Activated naive CD8-positive, alpha-beta T cell treated with anti-CD3 and anti-CD28 coated beads, Interleukin-2, amount 10 ng/mL, durations not matched to agents 7 days and 5 days (primary cell): ENCODE data around the gene VRK1. TPM values are rescaled to one million over a fixed set of nuclear protein-coding genes. Genes with fewer than 3 reads are reported as not detected.

ENCODE experiments used
- ATAC-seq: fragments of 150-1000 bp; cut with Tn5 transposase; one replicate; pipeline ENCODE4 v1.10.0; 2021; ENCODE audit warnings: low read depth, moderate library complexity
- POLR2A ChIA-PET: fragments of 350-600 bp; sonication (Branson Sonifier 250); formaldehyde crosslinking; loops from one replicate; lab custom pipeline; 2021; ENCODE audit warnings: antibody characterized with exemption; lab: Charles Lee
- DNase-seq: peaks from one replicate; pipeline ENCODE4 v3.0.0; 2021
- H3K27ac Mint-ChIP-seq: one replicate; pipeline ENCODE4 v1.8.0; 2022; ENCODE audit warnings: mild to moderate bottlenecking, mixed read lengths
- H3K27me3 Mint-ChIP-seq: one replicate; pipeline ENCODE4 v1.8.0; 2022; ENCODE audit warnings: mild to moderate bottlenecking, moderate library complexity, mixed read lengths
- H3K36me3 Mint-ChIP-seq: one replicate; pipeline ENCODE4 v1.8.0; 2021; ENCODE audit warnings: mild to moderate bottlenecking, mixed read lengths
- H3K4me1 Mint-ChIP-seq: one replicate; pipeline ENCODE4 v1.8.0; 2021; ENCODE audit warnings: mixed read lengths
- H3K4me3 Mint-ChIP-seq: one replicate; pipeline ENCODE4 v1.8.0; 2022; ENCODE audit warnings: mild to moderate bottlenecking, moderate library complexity, mixed read lengths
- H3K9me3 Mint-ChIP-seq: one replicate; pipeline ENCODE4 v1.8.0; 2021; ENCODE audit warnings: mixed read lengths
- total RNA-seq, 2 experiments: library from RNA; stranded (reverse); gene quantifications; one replicate each; pipeline ENCODE4 v1.2.3, GENCODE V29; 2021

VRK1 gene
- total RNA-seq, 2 experiments from 2014 or later, result 62.8 to 65.0 TPM

DNA sequence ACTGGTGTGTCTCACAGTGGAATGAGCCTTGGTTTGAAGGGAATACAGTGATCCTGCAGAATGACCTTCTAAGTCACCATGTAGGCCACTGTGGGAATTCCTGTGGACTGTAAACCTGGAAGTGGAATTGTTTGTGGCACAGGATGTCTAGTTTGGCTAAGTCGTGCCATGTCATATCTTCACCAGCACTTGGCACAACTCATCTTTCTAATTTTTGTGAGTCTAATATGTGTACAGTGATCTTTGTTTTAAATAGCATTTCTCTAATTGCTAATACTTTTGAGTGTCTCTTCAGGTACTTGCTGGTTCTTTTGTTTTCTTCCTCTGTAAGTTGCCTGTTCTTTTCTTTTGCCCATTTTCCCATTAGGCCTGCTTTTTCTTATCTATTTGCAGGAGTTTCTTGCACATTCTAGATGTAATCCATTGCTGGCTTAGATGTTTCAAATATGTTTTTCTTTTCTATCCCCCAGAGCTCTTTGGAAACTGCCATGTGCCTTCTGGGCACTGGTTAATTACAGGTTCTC, 112.7 kb downstream of the VRK1 start:
- H3K36me3 Mint-ChIP-seq, result peaks cover 13% of the 10 kb centered on the region
- no peak for ATAC-seq
- POLR2A ChIA-PET, result no interaction called here
- H3K27me3 Mint-ChIP-seq, result no peaks in the 10 kb centered on the region
- H3K4me1 Mint-ChIP-seq, result peaks cover 17% of the 10 kb centered on the region
- H3K9me3 Mint-ChIP-seq, result peaks cover 27% of the 10 kb centered on the region
- no peak overlapping the region for H3K27ac Mint-ChIP-seq
- DNase-seq, result no peak
- H3K4me3 Mint-ChIP-seq, result no peak overlapping the region

DNA sequence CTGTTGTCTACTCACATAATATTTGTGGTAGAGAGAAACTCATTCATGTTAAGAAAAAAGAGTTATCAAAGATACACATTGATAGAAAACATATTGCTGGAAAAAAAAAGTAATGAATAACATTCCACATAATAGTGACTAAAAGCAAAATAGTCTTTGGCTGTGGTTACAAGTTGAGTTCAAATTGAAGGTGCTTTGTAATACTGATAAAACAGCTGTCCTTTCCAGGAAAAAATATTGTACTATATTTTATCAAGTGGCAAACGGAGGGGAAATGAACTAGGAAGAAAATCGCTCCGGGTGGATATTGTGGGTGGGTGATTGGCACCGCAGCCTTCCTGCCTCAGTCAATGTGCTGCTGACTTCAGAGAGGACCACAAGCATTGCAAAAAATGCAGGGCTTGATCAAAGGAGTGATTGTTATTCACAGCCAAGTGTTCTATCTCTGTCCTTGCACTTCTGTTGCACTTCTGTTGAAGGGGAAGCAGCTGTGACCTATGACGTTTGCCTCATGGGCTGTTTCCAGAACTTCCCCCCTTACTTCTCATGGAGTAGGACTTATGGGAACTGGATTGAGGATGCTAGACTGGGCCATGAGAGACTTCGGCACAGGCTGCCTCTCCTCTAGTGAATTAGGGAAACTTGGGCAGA, 114.4 kb downstream of the VRK1 start:
- Mint-ChIP-seq H3K4me1 (peaks cover 17% of the 10 kb centered on the region), H3K27me3 (no peaks in the 10 kb centered on the region), H3K9me3 (peaks cover 27% of the 10 kb centered on the region), H3K36me3 (peaks cover 16% of the 10 kb centered on the region), H3K27ac (no peak overlapping the region), H3K4me3 (no peak overlapping the region)
- DNase-seq (no peak), ATAC-seq (peak; percentile 45)
- POLR2A ChIA-PET, result no interaction called here

- ATAC-seq (no peak), DNase-seq (no peak)
- H3K27ac Mint-ChIP-seq, result no peak overlapping the region
- H3K36me3 Mint-ChIP-seq, result peaks cover 6% of the 10 kb centered on the region
- no peak overlapping the region for H3K4me3 Mint-ChIP-seq
- POLR2A ChIA-PET, result no interaction called here
- peaks cover 13% of the 10 kb centered on the region for H3K9me3 Mint-ChIP-seq
- no peaks in the 10 kb centered on the region for H3K27me3 Mint-ChIP-seq
- peaks cover 17% of the 10 kb centered on the region for H3K4me1 Mint-ChIP-seq
These were observed 117.5 kb downstream of the VRK1 start for GRCh38 chr14:96914571-96915128.

DNA sequence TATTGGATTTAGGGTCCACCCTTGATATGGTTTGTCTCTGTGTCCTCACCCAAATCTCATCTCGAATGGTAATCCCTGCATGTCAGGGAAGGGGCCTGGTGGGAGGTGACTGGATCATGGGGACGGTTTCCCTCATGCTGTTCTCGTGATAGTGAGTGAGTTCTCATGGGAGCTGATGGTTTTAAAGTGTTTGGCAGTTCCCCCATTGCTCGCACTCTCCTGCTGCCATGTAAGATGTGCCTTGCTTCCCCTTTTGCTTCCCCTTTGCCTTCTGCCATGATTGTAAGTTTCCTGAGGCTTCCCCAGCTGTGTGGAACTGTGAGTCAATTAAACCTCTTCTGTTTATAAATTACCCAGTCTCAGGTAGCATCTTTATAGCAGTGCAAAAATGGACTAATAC, 118.3 kb downstream of the VRK1 start:
- H3K4me3 Mint-ChIP-seq, result no peak overlapping the region
- no peak overlapping the region for H3K27ac Mint-ChIP-seq
- DNase-seq (no peak), ATAC-seq (no peak)
- H3K4me1 Mint-ChIP-seq, result peaks cover 17% of the 10 kb centered on the region
- H3K9me3 Mint-ChIP-seq, result peaks cover 9% of the 10 kb centered on the region
- POLR2A ChIA-PET, result no interaction called here
- H3K27me3 Mint-ChIP-seq, result no peaks in the 10 kb centered on the region
- peaks cover 3% of the 10 kb centered on the region for H3K36me3 Mint-ChIP-seq

GRCh38 chr14:96916751-96917150, 119.6 kb downstream of the VRK1 start:
- H3K27ac Mint-ChIP-seq, result no peak overlapping the region
- POLR2A ChIA-PET, result no interaction called here
- H3K27me3 Mint-ChIP-seq, result no peaks in the 10 kb centered on the region
- peaks cover 12% of the 10 kb centered on the region for H3K4me1 Mint-ChIP-seq
- no peak for DNase-seq
- no peak for ATAC-seq
- H3K36me3 Mint-ChIP-seq, result peaks cover 3% of the 10 kb centered on the region
- peaks cover 7% of the 10 kb centered on the region for H3K9me3 Mint-ChIP-seq
- H3K4me3 Mint-ChIP-seq, result no peak overlapping the region

DNA sequence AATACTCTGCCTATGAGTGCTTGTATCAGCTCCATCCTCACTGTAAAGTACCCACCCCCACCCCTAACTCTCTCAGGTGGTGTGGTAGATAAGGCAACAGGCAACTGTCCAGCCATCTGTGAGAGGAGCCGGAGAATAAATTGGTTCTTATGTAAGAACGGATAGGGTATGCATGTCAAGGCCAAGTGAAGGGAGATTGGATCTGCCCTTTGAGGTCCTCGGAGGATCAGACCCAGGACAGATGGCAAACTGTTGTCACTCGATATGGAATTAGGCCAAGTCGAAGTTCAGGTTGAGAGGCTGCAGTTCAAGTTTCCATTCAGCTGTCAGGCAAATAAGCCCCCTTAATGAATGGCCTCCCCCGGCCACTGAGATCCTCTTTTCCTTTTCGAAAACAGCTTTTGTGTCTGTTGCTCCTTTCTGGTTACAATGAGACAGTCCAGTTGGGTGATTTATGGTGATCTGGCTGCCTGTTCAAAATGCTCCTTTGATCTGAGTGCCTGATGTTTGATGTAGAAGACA, 120.3 kb downstream of the VRK1 start:
- Mint-ChIP-seq H3K4me3 (no peak overlapping the region), H3K9me3 (peaks cover 5% of the 10 kb centered on the region), H3K4me1 (peaks cover 4% of the 10 kb centered on the region), H3K36me3 (peaks cover 3% of the 10 kb centered on the region), H3K27me3 (no peaks in the 10 kb centered on the region), H3K27ac (no peak overlapping the region)
- ATAC-seq (no peak), DNase-seq (no peak)
- POLR2A ChIA-PET, result no interaction called here

- H3K27ac Mint-ChIP-seq, result no peak overlapping the region
- peaks cover 2% of the 10 kb centered on the region for H3K36me3 Mint-ChIP-seq
- POLR2A ChIA-PET, result no interaction called here
- DNase-seq (no peak), ATAC-seq (no peak)
- no peak overlapping the region for H3K4me3 Mint-ChIP-seq
- H3K9me3 Mint-ChIP-seq, result peaks cover 3% of the 10 kb centered on the region
- no peaks in the 10 kb centered on the region for H3K27me3 Mint-ChIP-seq
- H3K4me1 Mint-ChIP-seq, result no peaks in the 10 kb centered on the region
These were observed 122.8 kb downstream of the VRK1 start for GRCh38 chr14:96920023-96920422.

GRCh38 chr14:96920820-96921219, 123.6 kb downstream of the VRK1 start:
- Mint-ChIP-seq H3K4me1 (no peaks in the 10 kb centered on the region), H3K27me3 (no peaks in the 10 kb centered on the region), H3K4me3 (no peak overlapping the region), H3K36me3 (no peaks in the 10 kb centered on the region), H3K27ac (no peak overlapping the region), H3K9me3 (peaks cover 2% of the 10 kb centered on the region)
- no peak for DNase-seq
- POLR2A ChIA-PET, result no interaction called here
- no peak for ATAC-seq

DNA sequence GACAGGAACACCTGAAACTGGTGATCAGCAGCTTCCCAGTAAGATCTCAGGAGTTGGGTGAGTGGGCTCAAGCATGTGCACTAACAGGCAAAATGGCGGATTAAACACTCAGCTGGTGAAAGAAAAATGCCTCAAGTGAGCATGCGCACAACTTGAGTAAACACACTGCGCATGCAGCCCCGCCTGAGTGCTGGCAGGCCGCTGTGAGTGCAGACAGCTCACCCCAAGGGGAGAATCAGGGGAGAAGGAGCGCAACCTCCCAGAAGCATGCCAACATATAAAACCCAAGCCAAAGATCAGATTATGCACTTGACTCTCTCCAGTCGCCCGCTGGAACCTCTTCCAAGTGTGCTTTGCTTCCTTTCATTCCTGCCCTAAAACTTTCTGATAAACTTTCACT, 125.8 kb downstream of the VRK1 start:
- POLR2A ChIA-PET, result no interaction called here
- no peak overlapping the region for H3K4me3 Mint-ChIP-seq
- ATAC-seq (no peak), DNase-seq (no peak)
- H3K36me3 Mint-ChIP-seq, result no peaks in the 10 kb centered on the region
- H3K9me3 Mint-ChIP-seq, result peaks cover 2% of the 10 kb centered on the region
- no peaks in the 10 kb centered on the region for H3K27me3 Mint-ChIP-seq
- no peaks in the 10 kb centered on the region for H3K4me1 Mint-ChIP-seq
- no peak overlapping the region for H3K27ac Mint-ChIP-seq

DNA sequence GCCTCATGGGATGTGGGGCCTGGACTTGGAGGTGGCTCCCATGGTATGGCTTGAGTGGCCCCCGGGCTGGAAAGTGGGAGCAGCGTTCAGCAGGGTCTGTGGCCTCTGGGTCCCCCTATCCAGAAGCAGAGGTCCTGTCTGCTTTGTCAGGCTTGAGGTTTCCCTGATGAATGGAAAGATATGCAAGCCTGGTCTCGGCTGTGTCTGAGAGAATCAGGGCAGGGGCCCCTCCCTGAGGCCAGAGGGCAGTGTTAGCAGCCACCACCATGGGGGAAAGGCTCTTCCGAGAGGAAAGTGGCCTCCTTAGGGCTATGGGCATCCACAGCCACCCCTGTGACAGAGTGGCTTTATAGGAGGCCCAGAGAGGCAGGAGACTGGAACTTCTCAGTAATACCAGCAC, 128.2 kb downstream of the VRK1 start:
- Mint-ChIP-seq H3K27ac (no peak overlapping the region), H3K36me3 (no peaks in the 10 kb centered on the region), H3K4me3 (no peak overlapping the region), H3K4me1 (no peaks in the 10 kb centered on the region), H3K27me3 (no peaks in the 10 kb centered on the region), H3K9me3 (peaks cover 2% of the 10 kb centered on the region)
- DNase-seq (no peak), ATAC-seq (no peak)
- POLR2A ChIA-PET, result no interaction called here

DNA sequence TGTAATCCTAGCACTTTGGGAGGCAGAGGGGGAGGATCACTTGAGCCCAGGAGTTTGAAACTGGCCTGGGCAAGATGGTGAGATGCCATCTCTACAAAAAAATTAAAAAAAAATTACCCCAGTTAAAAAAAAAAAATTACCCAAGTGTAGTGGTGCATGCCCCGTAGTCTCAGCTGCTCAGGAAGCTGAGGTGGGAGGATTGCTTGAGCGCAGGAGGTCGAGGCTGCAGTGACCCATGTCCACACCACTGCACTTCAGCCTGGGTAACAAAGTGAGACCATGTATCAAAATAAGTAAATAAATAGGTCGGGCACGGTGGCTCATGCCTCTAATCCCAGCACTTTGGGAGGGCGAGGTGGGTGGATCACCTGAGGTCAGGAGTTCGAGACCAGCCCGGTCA, 128.8 kb downstream of the VRK1 start:
- ATAC-seq (no peak), DNase-seq (no peak)
- Mint-ChIP-seq H3K4me3 (no peak overlapping the region), H3K27me3 (no peaks in the 10 kb centered on the region), H3K27ac (no peak overlapping the region), H3K9me3 (peaks cover 2% of the 10 kb centered on the region), H3K4me1 (no peaks in the 10 kb centered on the region), H3K36me3 (no peaks in the 10 kb centered on the region)
- POLR2A ChIA-PET, result no interaction called here

DNA sequence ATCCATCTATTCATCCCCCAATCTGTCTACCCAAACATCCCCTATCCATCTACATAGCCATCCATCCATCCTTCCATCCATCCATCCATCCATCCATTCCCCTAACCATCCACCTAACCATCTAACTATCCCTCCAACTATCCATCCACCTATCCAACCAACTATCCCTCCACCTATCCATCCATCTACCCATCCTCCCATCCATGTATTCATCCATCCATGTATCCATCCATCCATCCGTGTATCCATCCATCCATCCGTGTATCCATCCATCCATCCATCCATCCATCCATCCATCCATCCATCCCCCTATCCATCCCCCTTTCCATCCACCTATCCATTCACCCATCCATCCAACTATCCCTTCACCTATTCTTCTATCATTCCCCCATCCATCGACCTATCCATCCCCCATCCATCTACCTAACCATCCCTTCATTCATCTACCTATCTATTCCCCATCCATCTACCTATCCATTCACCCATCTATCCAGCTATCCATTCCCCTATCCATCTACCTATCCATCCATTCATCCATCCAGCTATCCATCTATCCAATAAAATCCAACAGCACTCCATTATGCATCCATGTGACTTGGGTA, 131.7 kb downstream of the VRK1 start:
- no peaks in the 10 kb centered on the region for H3K36me3 Mint-ChIP-seq
- H3K27ac Mint-ChIP-seq, result no peak overlapping the region
- no peak for ATAC-seq
- DNase-seq, result no peak
- POLR2A ChIA-PET, result no interaction called here
- H3K9me3 Mint-ChIP-seq, result no peaks in the 10 kb centered on the region
- H3K4me1 Mint-ChIP-seq, result no peaks in the 10 kb centered on the region
- H3K4me3 Mint-ChIP-seq, result no peak overlapping the region
- no peaks in the 10 kb centered on the region for H3K27me3 Mint-ChIP-seq

- H3K36me3 Mint-ChIP-seq, result no peaks in the 10 kb centered on the region
- POLR2A ChIA-PET, result no interaction called here
- no peaks in the 10 kb centered on the region for H3K27me3 Mint-ChIP-seq
These were observed 132.8 kb downstream of the VRK1 start for GRCh38 chr14:96929950-96930349.

DNA sequence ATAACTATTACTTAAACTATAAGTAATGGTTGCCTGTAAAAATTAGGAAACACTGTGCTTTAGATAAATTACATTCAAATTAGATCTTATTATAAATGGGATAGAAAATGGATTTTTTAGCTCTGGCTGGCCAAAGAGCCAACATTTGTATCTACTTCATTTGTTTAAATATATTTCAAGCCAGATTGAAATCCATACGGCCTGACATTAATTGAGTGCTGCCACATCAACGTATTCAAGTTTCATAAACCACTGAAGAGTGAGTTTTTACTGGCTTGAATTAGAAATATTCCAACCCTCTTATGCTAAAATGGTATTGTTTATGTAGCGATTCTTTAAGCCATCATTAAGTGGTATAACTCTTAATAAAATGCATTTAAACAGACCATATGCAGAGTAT, 133.3 kb downstream of the VRK1 start:
- Mint-ChIP-seq H3K9me3 (no peaks in the 10 kb centered on the region), H3K36me3 (no peaks in the 10 kb centered on the region), H3K4me1 (no peaks in the 10 kb centered on the region), H3K27me3 (no peaks in the 10 kb centered on the region), H3K27ac (no peak overlapping the region), H3K4me3 (no peak overlapping the region)
- ATAC-seq (no peak), DNase-seq (no peak)
- POLR2A ChIA-PET, result no interaction called here

More at GRCh38 chr14:96929950-96930349, 132.8 kb downstream of the VRK1 start:
- no peaks in the 10 kb centered on the region for H3K4me1 Mint-ChIP-seq
- ATAC-seq (no peak), DNase-seq (no peak)
- H3K27ac Mint-ChIP-seq, result no peak overlapping the region
- no peak overlapping the region for H3K4me3 Mint-ChIP-seq
- no peaks in the 10 kb centered on the region for H3K9me3 Mint-ChIP-seq
